HG02938 (cell line): ENCODE measurements around the gene FOS.
A peak's percentile ranks its signal among the peaks of the same experiment; 100 is the strongest.

ENCODE experiments used
- ATAC-seq: cut with Tn5 transposase; IDR thresholded peaks from one replicate; pipeline ENCODE4 v1.9.1; 2021; ENCODE audit warnings: mild to moderate bottlenecking, moderate library complexity; ENCODE audit not compliant: unreplicated experiment

Gene FOS

DNA sequence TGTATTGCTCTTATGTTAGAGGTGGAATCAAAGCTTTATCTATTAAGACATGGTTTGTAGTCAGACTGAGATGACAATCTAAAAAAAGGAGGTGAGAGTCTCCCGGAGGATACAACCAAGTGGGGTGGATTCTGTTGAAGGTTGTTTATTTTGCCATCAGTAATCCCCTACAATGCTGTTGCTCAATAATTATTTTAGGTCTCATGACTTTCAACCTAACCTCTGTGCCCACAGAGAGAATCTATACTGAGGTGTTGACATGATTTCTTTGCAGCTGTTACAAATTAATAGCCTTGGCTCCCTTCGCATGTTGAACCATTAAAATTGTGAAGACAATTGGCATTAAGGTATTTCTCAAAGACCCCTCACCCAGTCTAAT, 28.7 kb upstream of the FOS start:
- peak; percentile 23 for ATAC-seq

DNA sequence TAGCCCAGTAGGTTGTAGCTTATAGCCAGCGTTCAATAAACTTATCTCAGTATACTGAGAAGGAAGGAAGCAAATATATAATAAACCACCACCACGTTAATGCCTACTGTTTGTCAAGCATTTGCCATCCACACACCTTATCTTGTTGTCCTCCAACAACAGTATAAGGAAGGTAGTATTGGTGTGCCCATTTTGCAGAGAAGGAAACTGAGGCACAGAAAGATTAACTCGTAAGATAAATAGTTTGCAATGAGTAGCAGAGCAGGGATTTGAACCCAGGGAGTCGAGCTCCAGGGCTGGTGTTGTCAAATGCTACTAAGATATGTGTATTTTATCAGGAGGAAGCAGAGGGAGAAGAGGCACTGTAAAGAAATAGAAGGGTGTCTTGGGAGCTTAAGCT, 27.8 kb upstream of the FOS start:
- ATAC-seq, result no peak

DNA sequence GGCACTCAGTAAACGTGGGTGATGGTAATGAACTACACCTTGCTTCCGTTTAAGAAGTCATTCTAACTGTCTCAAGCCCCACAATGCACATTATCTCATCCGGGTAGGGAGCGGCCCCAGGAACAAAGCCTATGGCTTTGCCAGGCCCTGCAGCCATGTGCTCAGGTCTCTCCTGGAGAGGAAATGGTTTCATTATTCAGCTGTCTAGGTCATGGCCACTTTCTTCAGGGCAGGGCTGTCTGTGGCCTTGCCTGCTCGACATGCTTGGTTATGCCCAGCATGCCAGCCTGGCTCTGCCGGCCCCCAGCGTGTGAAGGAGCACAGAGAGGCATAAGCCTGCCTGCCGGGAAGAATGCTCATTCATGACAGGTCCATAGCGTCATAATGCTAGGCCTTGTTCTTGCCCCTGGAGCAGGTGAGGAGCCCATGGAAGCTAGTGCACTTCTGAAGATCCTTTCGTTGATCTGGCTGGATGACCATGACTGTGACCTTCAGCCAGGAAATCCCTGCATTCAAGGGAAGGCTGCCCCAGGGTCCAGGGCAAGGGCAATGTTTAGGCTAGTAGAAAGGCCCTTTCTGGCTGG, 26.3 kb upstream of the FOS start:
- ATAC-seq, result no peak

DNA sequence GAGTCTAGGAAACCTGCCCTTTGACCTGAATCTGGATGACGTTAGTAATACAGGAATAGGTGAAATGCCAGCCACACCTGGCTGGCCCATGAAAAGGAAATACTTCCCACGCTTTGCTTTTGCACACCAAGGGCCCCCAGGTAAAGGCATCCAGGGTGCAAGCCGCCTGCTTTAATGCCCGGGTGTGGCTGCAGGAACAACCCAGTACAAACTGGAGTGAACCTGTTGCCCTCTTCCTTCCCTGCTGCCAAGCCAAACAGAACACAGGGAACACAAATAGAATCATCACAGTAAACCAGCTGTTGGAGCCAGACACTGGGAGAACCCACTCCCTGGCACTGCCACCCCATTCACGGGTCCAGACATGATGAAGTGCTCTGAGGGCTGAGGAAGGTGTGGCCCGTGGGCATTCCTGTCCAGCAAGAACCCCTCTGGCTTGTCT, 24.2 kb upstream of the FOS start:
- no peak for ATAC-seq

DNA sequence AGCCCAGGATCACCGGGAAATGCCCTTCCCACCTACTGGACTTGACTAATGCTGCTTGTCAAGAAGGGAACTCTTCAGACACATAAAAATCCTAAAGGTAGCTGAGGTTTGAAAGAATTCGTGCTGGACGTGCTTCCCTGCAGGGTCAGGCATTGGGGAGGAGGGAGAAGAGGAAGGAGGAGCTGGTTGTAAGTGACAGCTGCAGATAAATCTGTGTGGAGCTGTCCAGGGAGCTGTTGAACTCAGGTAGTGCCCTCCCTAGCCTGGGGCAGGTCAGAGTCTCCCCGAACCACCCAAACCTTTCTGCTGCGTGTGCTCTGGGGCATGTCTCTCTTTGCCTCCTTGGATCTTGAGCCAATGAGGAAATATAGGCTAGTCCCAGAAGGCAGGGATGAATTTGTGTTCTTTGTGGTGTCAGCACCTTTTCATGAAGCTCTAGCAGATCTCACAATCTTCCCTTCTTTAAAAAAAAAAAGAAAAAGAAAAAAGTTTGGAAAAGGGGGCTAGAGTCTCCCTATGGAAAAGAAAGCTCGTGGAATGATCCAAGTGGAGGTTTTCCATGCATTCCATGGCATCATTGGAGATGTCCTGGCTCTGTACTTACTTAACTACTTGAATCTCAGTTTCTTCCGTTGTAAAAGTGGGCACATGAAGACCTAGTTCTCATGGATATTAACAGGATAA, 23.6 kb upstream of the FOS start:
- no peak for ATAC-seq

DNA sequence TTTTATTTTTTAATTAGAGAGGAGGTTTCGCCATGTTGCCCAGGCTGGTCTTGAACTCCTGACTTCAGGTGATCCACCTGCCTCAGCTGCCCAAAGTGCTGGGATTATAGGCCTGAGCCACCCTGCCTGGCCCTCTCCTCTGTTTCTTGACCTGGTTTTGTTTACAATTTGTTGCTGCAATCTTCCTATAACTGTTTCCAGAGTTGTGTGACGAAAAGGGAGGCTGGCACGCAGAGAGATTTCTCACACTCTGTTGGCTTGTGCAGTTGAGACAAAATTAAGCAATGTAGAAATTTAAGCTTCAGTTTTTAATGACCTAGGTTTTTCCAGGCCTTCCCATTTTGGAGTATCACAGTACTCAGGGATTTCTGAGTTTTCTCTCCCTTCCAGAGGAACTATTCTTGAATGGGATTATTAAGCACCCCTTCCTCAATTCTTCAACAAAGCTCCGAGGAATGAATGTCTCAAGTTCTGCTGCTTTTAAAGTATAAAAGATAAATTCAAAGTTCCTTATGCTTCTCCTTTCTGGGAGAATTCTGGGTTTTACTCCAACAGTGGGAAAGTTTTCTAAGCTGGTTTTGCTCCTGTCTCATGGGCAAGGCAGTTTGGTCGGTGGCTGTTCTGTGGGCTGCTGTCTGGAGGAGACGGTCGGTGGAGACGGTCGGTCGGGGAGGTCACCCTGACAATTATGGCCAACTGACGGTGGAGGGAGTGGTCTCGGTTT, 20.4 kb upstream of the FOS start:
- no peak for ATAC-seq

DNA sequence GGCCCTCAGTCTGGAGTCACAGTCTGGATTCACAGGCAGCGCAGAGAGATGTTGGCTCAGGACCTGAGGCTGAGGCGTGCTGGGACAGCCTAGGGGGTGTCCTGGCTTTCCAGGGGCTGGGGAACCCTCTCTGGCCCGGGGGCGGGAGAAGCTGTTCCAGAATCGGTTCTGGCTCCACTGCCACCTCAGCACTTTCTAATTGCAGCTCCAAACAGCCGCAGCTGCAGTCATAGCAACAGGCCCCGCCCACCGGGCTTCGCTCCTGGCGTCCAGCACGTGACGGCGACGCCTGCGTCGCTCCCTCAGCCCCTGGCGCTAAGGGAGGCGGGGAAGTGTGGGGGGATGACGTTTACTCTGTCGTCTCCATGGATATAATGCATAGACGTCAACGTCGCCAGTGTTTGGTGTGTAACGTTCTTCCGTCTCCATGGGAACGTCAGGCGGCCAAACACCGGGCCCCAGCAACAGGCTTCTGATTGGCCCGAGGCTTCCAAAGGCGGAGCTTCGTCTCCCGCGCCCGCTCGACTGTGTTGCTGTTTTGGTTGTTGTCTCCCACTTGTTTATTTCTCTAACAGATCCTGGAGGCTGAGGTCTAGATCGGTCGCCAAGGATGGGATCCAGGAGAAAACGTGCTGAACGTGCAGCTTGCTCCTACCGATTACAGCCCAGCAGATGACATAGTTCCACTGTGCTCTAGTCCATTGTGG, 19.7 kb upstream of the FOS start:
- peak; percentile 96 for ATAC-seq

DNA sequence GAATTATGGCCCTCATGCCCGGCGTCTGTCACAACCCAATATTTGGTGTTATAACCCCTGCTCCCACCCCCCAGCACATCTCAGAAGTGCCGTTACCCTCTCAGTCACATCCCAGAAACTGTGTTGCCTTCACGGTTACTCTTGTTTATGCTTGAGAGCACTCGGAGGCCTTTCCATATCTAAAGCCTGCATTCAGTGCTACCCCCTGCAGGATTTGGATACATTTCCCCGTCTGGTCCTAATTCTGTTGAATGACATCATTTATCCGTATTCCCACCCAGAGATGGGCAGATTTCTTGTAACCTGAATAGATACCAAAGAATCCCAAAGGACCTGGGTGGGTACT, 19.1 kb upstream of the FOS start:
- ATAC-seq, result no peak

DNA sequence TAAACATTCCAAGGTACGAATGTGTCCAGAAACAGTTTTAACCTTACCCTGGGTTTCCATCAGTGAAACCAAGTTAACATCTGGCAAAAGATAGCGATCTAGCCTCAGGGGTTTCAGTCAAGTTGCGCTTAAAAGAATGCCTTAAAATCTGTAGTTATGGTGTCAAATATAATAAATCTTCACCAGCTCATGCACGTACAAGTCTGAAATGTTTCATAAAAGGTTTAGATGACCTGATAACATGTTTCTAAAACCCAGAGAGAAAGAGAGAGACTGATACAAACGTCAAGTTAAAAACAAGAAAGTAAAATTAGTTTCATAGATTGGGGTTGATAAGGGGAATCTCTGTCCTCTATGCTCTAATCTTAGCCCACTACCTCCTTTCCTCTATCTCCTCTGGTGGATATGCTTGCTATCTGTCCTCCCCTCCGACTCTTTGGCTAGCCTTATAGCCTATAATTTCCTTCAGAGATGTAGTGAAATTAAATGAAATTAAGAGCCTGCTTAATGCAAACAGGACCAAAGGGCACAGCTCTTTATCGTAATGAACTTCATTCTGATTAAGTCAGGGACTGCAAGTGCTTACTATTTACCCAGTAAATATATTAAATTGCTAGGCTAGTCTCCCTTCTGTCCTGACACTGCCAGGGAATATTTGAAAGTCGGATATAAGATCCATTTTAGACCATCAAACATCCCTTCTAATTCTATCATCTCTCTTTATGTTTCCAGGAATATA, 18.4 kb upstream of the FOS start:
- ATAC-seq, result no peak

DNA sequence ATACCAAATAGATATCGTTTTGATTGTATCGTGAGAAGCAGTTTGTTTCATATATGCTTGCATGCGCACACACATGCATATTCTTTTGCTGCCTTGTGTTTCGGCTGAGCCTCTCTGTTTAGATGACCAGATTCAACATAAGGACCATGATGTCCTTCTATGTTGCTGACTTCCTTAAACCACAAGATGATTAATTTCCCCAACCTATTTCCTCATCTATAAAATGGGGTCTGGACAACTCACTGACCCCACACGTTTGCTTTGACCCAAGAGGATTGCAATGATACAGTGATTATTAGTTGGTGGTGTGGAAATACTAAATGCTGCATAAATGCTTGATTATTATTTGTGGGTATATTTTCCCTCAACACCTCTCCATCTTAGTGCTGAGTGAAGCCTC, 16.8 kb upstream of the FOS start:
- ATAC-seq, result no peak

DNA sequence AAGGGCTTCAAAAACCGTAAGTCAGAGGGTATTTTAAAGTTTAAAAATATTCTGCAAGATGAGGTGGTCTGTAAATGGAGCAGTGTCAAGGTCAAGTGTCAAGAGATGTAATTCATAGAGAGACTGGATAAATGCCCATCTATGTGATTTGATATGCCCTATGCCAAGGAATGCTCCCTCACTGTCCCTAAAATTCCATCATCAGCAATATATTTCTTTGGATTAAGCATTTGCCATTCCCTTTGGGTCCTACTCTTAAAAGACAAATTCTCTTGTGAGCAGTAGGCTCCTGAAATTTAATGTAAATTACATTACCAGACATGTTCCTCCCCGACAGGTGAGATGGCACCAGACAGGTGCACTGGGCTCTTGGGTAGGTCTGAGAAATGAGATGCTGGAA, 16.0 kb upstream of the FOS start:
- ATAC-seq, result no peak

DNA sequence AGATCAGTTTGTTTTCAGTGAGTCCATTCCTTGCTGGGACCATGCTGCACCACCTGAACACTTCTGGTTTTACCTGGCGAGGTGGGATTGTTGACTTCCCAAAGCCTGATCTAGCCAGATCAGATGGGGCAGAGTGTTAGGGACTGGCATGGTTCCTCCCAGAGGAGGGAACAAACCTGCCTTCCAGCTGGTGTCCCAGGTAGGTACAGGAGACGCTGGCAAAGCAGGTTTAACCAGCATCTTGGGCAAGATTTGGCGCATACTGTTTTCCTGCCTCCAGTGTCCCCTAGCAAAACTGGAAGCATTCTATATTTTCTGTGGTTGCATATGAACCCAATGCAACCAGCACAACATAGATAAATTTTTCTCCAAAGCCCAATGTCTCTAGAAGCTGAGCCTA, 14.6 kb upstream of the FOS start:
- ATAC-seq, result no peak

DNA sequence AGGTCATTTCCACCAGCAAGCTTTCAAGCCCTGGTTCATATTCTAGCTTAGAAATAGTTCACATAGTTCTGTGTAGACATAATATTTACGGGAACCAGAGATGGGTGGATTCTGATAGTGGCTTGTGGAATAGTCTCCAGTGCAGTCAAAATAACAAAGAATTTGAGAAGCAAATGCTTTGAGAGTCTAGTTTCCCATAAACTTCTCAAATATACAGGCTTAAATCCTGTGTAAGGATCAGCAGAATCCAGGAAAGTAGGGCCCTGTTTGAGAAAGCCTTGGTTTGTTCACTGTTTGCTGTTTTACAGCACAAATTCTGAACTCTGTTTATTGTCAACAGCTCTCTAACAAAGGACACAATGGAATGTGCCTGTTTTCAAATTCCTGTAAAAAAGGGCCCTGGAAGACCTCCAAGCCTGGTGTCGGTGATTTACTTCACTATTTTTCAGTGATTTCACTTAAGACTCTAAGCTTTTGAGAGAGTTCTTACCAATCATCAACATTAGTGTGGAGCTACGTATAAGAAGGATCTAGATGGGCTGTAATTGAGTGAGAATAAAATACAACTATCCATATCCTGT, 11.4 kb upstream of the FOS start:
- ATAC-seq, result no peak

DNA sequence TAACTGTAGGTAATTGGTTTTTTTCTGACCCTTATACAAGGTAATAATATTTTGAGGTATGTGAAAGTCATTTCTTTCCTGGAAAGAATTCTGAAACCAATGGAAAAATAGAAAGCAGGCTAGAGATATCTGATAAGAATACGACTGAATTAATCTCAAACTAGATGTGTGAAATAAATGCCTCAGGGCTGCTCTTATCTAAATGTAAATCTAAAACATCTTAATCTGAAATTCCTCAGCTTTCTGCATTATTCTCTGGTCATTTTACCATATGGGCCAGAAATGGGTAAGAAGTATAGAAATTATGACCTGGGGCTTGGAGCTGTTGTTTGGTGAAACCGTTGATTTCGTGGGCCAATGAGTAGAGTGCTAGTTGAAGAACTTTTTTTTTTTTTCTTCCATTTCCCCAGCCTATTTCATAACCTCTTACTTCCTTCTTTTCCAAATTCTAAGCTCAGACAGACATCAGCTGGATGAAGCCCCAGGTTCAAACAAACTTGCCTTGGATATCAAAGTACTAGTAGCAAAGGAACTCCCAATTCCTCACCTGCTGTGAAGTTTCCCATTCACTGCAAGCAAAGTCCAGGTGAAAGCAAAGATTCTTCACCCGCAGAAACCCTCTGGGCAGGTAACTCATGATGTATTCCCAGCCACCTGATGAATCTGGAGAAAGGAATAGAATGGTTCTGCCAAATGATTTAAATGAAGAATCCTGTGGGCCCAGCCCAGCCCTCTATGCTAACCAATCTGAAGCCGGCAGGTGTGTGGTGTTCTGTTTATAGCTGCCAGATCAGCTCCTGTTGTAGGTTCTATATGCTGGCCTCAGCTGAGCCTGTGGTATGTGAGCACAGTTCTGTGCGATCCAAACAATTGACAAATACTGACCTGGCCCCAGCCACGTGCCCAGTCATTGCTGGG, 9.7 kb upstream of the FOS start:
- ATAC-seq, result no peak

DNA sequence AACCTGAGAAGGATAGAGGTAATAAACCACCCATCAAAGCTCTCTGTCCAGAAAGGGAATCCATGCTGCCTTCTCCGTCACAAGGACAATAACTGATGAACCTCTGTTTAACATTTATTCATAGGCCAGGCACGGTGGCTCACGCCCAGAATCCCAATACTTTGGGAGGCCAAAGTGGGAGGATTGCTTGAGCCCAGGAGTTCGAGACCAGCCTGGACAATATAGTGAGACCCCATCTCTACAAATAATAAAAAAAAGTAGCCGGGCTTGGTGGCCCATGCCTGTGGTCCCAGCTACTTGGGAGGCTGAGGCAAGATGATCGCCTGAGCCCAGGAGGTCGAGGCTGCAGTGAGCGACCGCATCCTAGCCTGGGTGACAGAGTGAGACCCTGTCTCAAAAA, 7.1 kb upstream of the FOS start:
- no peak for ATAC-seq

DNA sequence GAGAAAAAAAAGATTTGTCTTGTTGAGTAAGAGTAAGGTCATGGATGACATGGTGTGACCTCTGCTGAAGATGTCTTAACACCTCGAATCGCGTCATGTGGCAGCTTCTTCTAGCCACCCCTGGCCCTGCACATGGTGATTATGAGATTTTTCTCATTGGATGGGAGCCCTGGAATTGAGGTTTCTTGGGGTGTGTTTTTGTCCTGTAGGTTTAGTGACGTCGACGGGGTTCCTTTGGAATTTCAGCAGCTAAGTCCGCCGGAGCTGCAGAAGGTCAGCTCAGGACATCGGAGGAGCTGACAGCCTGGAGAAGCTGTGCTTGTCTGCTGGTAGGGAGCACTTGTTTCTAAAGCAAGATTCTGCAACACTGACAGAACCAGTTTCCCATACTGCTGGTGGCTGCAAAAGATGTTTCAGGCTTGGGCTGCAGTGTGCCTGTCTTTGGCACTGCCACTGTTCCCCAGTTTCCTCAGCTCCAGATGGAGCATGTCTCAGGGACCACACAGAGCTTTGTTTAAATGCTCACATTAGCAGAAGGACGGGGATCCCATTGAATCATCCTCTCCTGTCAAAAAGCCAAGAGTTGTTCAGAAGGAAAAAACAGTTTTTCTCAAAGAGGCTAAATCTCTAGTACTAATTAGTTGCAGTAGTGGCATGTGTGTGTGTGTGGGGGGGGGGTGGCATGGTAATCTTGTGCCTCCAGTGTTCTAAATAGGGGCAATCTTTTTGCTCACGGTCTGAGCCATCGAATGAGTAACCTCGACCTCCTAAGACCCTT, 5.2 kb upstream of the FOS start:
- no peak for ATAC-seq

DNA sequence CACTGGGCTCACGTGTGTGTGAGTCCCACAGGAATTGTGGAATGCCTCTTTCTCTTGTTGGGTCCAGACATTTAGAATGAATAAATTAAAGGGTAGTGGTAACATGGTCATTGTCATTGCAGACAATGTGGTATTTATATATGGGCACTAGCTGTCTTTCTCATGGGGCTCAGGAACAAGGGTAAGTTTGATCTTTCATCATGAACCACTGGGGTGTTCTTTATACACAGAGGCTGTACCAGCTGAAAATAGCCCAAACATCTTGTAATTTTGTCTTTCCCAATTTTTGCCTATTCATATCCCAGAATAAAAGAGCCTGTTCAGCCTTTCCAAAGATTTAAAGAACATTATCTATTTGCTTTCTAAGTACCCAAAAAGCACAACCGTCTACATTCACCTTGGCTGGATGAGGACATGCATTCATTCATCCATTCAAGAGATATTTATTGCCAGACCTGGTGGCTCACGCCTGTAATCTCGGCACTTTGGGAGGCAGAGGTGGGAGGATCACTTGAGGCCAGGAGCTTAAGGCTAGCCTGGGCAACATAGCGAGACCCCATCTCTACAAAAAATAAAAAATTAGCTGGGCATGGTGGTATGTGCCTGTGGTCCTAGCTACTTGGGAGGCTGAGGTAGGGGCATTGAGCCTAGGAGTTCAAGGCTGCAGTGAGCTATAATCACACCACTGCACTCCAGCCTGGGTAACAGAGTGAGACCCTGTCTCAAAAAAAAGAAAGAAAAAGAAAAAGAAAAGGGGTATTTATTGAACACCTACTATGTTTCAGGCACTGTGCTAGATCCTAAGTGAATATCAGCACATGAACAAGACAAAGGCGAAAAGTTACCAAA, 4.4 kb upstream of the FOS start:
- no peak for ATAC-seq

DNA sequence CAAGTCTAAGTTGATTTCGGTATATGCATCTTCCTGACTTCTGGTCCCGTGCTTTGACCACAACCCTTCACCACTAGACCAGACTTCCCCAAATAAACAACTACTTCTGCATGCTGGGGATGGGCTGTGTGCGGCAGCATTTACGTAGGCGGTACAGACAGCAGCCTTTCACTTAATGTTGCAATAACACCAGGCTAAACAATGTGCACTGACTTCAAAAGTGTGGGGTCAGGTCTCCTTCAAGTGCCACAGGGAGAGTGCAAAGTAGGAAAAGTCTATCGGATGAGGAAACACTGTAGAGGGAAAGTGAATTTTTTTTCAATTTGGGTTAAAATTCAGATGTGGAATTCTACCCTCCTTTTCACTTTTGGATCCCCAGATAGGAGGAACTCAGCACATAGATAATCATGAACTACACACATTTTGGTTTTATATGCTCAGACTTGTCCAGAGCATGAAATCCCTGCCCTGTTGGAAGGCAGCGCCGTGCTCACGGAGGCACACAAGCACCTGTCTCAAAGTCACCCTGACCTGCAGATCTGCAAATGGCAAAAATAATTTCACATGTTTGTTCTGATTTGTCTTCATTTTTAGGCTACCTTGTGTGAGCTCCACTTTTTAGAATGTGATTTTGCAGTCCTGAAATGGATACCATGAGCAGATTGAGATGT, 3.6 kb upstream of the FOS start:
- ATAC-seq, result no peak
